Left ventricle myocardium superior (tissue), 1 donor: ENCODE results near the gene INAFM1. TPM values are rescaled to one million over a fixed set of nuclear protein-coding genes. Genes with fewer than 3 reads are reported as not detected.
"Not testable (repeated sequence)": the region's sequence is repeated elsewhere in the genome, so short reads cannot be mapped to it uniquely, and the experiment has no call there.

Experiments
- ATAC-seq: fragments of 200-7000 bp; cut with Tn5 transposase; one replicate; pipeline ENCODE4 v1.9.1; 2020; ENCODE audit warnings: mild to moderate bottlenecking, moderate library complexity
- DNase-seq: peaks from one replicate; pipeline ENCODE4 v3.0.0-alpha.2; 2020
- intact Hi-C: fragments of 100-400 bp; cut with micrococcal nuclease; formaldehyde crosslinking; loops from one replicate; pipeline ENCODE4 v1.11.0; 2022
- total RNA-seq: library from RNA; stranded (reverse); fragmentation: NEBNext Ultra II Directional; extraction: Animal tissue kit (Norgen Biotek cat#: 25700); gene quantifications from one replicate; pipeline ENCODE4 v1.2.1, GENCODE V29; 2021
- donor health status: DM: no; HTN: yes; CAD: no; lungs with severe emphysema.

Gene INAFM1
- total RNA-seq, 1 donor from 2014 or later = 12.7 TPM

- DNase-seq, intact Hi-C loops, ATAC-seq: not testable (repeated sequence)
These were observed 12.5 kb upstream of the INAFM1 start for GRCh38 chr19:47261946-47262793.

- DNase-seq (no peak), ATAC-seq (no peak)
- intact Hi-C loops = no loop called here
These were observed 10.1 kb upstream of the INAFM1 start for GRCh38 chr19:47264629-47265028.

GRCh38 chr19:47266401-47266941 is 8.2 kb upstream of the INAFM1 start:
- no peak for ATAC-seq
- intact Hi-C loops = no loop called here

GRCh38 chr19:47267350-47267759 is 7.3 kb upstream of the INAFM1 start:
- DNase-seq = no peak
- intact Hi-C loops = no loop called here
- ATAC-seq = no peak

More at GRCh38 chr19:47266401-47266941, 8.2 kb upstream of the INAFM1 start:
- DNase-seq = no peak

- intact Hi-C loops = no loop called here
- DNase-seq (no peak), ATAC-seq (no peak)
These were observed 6.7 kb upstream of the INAFM1 start for GRCh38 chr19:47268028-47268427.

DNA sequence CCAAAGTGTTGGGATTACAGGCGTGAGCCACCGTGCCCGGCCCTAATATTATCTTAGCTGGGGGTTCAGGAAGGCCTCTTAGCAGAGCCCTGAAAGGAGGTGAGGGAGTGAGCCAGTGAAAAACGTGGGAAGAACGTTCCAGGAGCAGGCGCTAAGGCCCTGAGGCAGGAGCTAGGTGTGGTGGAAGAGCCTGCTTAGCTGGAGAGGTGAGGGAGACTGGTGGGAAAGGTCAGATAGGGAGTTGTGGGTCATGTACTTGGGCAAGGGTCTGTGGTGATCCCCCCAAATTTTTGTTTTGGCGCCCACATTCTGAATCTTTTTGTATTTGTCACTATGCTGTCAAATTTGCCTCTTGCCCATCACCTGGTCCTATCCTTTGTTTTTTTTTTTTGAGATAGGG is 5.1 kb upstream of the INAFM1 start:
- DNase-seq (no peak), ATAC-seq (no peak)
- intact Hi-C loops = no loop called here

- ATAC-seq = no peak
These were observed 4.3 kb upstream of the INAFM1 start for GRCh38 chr19:47270408-47270807.

GRCh38 chr19:47271949-47272348 is 2.7 kb upstream of the INAFM1 start:
- ATAC-seq (no peak), DNase-seq (no peak)
- intact Hi-C loops = no loop called here

More at GRCh38 chr19:47270408-47270807, 4.3 kb upstream of the INAFM1 start:
- intact Hi-C loops = no loop called here
- DNase-seq = no peak

GRCh38 chr19:47272448-47273312 is 2.0 kb upstream of the INAFM1 start:
- intact Hi-C loops = no loop called here
- DNase-seq (peak; percentile 63), ATAC-seq (no peak)

GRCh38 chr19:47273313-47274070 is 1.2 kb upstream of the INAFM1 start:
- ATAC-seq (peak; percentile 77), DNase-seq (peak; percentile 94)
- intact Hi-C loops = no loop called here

GRCh38 chr19:47274891-47275761 is 441 bp downstream of the INAFM1 start:
- intact Hi-C loops = no loop called here
- no peak for ATAC-seq

DNA sequence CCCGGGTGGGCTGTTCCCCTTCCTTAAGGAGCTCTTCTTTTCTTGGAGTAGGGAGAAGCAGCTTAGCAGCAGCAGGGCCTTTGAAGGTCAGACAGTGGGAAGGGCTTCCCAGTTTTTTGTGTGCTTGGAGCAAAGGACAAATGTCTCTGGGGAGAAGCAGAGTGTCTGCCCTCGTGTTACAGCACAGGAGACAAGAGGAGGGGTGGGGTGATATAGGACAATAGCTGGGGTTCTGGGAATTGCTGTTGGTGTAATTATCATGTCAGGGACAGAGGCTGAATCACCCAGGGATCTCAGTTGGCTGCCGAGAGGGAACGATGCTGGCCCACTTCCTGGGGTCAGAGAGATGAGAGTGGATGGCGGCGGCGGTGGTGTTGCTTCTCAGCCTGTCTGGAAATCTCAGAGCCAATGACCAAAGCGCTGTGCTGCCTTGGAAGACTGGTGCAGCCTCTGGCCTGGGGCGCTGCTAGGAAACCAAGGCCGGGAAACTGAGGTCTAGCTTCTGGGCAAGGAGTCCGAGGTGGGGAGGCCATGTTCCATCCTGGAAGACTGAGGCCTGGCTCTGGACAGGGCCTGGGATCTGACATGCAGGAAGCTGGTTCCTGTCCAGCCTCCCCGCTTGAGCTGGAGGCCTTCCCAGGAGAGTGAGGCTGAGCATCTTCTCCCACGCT is 1.2 kb downstream of the INAFM1 start:
- intact Hi-C loops = no loop called here
- ATAC-seq (peak; percentile 0), DNase-seq (peak; percentile 69)

More at GRCh38 chr19:47274891-47275761, 441 bp downstream of the INAFM1 start:
- DNase-seq = no peak

- DNase-seq, intact Hi-C loops, ATAC-seq: not testable (repeated sequence)
These were observed 1.8 kb downstream of the INAFM1 start for GRCh38 chr19:47276513-47276912.

GRCh38 chr19:47280183-47280797 is 5.6 kb downstream of the INAFM1 start:
- ATAC-seq = no peak
- intact Hi-C loops = no loop called here
- DNase-seq = no peak

DNA sequence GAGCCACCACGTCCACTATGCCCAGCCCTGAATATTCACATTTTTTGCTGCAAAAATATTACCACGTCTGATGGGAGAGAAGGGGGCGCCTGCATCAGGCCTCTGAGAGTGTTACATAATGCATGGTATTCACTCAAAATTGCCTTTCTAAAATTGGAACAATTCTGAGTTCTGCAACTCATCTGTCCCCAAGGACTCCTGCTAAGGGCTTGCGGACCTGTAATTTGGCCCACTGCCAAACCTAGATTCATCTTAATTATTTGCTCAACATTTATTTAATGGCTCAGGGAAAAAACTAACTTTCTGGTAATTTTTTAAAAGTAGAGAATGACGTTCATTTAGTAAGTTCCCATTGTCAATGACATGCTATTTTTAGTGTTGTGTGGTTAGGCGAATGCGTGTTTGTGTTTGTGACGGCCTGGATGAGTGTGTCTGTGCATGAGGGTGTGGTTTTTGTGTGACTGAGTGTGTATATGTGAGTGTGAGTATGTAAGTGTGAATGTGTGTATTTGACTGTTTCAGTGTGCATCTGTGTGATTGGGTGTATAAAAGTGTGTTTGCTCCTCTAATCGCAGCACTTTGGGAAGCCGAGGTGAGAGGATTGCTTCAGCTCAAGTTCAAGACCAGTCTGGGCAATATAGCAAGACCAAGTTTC is 8.8 kb downstream of the INAFM1 start:
- DNase-seq = no peak
- no peak for ATAC-seq
- intact Hi-C loops = no loop called here

GRCh38 chr19:47284324-47284899 is 9.7 kb downstream of the INAFM1 start:
- intact Hi-C loops = no loop called here
- no peak for DNase-seq
- peak; percentile 15 for ATAC-seq
